IMR-90 (cell line): ENCODE data around the gene CSNK2A2.

Experiments
- CEBPB ChIP-seq: IDR thresholded peaks from 2 replicates; pipeline ENCODE4 v1.6.1; 2012; ENCODE audit warnings: low read depth, low read length, improper control_type of control experiment
- POLR2A ChIP-seq: IDR thresholded peaks from 2 replicates; pipeline ENCODE4 v1.6.1; 2012; ENCODE audit warnings: mild to moderate bottlenecking, low read depth, low read length
- RAD21 ChIP-seq: IDR thresholded peaks from 2 replicates; pipeline ENCODE4 v1.6.1; 2012; ENCODE audit warnings: low read length, improper control_type of control experiment
- RFX5 ChIP-seq: IDR thresholded peaks from 2 replicates; pipeline ENCODE4 v1.8.0; 2012; ENCODE audit warnings: low read depth, mild to moderate bottlenecking, low read length, moderate library complexity
- TF ChIP-seq, protein P1 (sequence below): conservative IDR thresholded peaks from 2 replicates; pipeline ENCODE4 v1.5.1; 2012; ENCODE audit warnings: mild to moderate bottlenecking, low read depth, low read length, improper control_type of control experiment
- TF ChIP-seq, protein P2 (sequence below): fragments of 150-350 bp; IDR thresholded peaks from 2 replicates; pipeline ENCODE4 v1.6.1; 2017; ENCODE audit warnings: mild to moderate bottlenecking, antibody characterized with exemption, low read length, low read depth

DNA sequence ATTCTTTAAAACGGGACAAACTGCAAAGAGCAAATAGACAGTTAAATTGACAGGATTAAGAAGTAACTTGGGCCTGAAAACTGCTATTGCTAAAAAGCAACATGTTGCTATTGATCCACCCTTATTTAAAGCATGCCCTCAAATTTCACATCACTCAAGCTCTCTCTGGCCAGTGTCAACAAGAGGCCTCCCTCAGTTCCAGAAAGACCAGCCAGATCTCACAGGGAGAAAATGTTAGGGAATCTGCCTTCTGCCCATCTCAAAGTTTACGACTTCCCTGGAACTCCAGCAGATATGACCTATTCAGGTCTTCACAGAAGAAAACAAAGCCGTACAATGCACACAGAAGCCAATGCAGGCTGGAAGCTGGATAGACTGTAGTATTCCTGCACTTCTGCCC lies 77.7 kb downstream of the CSNK2A2 start:
- TF ChIP-seq, protein P1, sequence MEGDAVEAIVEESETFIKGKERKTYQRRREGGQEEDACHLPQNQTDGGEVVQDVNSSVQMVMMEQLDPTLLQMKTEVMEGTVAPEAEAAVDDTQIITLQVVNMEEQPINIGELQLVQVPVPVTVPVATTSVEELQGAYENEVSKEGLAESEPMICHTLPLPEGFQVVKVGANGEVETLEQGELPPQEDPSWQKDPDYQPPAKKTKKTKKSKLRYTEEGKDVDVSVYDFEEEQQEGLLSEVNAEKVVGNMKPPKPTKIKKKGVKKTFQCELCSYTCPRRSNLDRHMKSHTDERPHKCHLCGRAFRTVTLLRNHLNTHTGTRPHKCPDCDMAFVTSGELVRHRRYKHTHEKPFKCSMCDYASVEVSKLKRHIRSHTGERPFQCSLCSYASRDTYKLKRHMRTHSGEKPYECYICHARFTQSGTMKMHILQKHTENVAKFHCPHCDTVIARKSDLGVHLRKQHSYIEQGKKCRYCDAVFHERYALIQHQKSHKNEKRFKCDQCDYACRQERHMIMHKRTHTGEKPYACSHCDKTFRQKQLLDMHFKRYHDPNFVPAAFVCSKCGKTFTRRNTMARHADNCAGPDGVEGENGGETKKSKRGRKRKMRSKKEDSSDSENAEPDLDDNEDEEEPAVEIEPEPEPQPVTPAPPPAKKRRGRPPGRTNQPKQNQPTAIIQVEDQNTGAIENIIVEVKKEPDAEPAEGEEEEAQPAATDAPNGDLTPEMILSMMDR = no peak
- no peak for TF ChIP-seq POLR2A
- no peak for TF ChIP-seq RFX5
- no peak for TF ChIP-seq CEBPB
- no peak for TF ChIP-seq RAD21
- TF ChIP-seq, protein P2, sequence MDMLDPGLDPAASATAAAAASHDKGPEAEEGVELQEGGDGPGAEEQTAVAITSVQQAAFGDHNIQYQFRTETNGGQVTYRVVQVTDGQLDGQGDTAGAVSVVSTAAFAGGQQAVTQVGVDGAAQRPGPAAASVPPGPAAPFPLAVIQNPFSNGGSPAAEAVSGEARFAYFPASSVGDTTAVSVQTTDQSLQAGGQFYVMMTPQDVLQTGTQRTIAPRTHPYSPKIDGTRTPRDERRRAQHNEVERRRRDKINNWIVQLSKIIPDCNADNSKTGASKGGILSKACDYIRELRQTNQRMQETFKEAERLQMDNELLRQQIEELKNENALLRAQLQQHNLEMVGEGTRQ = no peak
